Kidney epithelial cell (primary cell): ENCODE results near the gene CREB5. TPM values are rescaled to one million over a fixed set of nuclear protein-coding genes. Genes with fewer than 3 reads are reported as not detected.

Experiments used
- DNase-seq: peaks from one replicate; pipeline ENCODE4 v3.0.0-alpha.2; 2010; ENCODE audit warnings: low read depth
- H3K27me3 ChIP-seq: 2 replicates; pipeline ENCODE4 v1.6.0; 2011; ENCODE audit warnings: low read length; ENCODE audit not compliant: control insufficient read depth, insufficient read depth
- H3K36me3 ChIP-seq: 2 replicates; pipeline ENCODE4 v1.5.1; 2011; ENCODE audit warnings: low read length; ENCODE audit not compliant: control insufficient read depth, insufficient read depth
- H3K4me3 ChIP-seq: 2 replicates; pipeline ENCODE4 v1.5.1; 2011; ENCODE audit warnings: low read depth, mild to moderate bottlenecking, control low read depth, low read length
- CTCF ChIP-seq: IDR thresholded peaks from 2 replicates; pipeline ENCODE4 v1.5.1; 2011; ENCODE audit warnings: mild to moderate bottlenecking, moderate library complexity, low read length, control low read depth, inconsistent platforms; ENCODE audit not compliant: insufficient read depth, poor library complexity, severe bottlenecking
- total RNA-seq: library from RNA; depleted of rRNA; stranded (reverse); fragments of >200 nt; gene quantifications from 2 replicates; pipeline ENCODE4 v1.2.3, GENCODE V29; 2015

CREB5 gene
- total RNA-seq, 1 donor from 2014 or later = 27.9 TPM

GRCh38 chr7:28758186-28758585 lies 345.9 kb downstream of the CREB5 start:
- Histone ChIP-seq H3K36me3 (no peaks in the 10 kb centered on the region), H3K27me3 (no peaks in the 10 kb centered on the region), H3K4me3 (no peak overlapping the region)
- DNase-seq = no peak
- no peak for TF ChIP-seq CTCF

GRCh38 chr7:28759475-28759971 lies 347.2 kb downstream of the CREB5 start:
- DNase-seq = no peak
- no peak for TF ChIP-seq CTCF
- no peaks in the 10 kb centered on the region for H3K36me3 ChIP-seq
- no peaks in the 10 kb centered on the region for H3K27me3 ChIP-seq
- no peak overlapping the region for H3K4me3 ChIP-seq

GRCh38 chr7:28761505-28761904 lies 349.2 kb downstream of the CREB5 start:
- Histone ChIP-seq H3K4me3 (no peak overlapping the region), H3K27me3 (no peaks in the 10 kb centered on the region), H3K36me3 (no peaks in the 10 kb centered on the region)
- no peak for DNase-seq
- TF ChIP-seq CTCF = no peak

GRCh38 chr7:28762651-28763050 lies 350.3 kb downstream of the CREB5 start:
- H3K27me3 ChIP-seq = no peaks in the 10 kb centered on the region
- TF ChIP-seq CTCF = no peak
- DNase-seq = no peak
- H3K4me3 ChIP-seq = no peak overlapping the region
- H3K36me3 ChIP-seq = no peaks in the 10 kb centered on the region

- Histone ChIP-seq H3K27me3 (no peaks in the 10 kb centered on the region), H3K36me3 (no peaks in the 10 kb centered on the region), H3K4me3 (no peak overlapping the region)
- no peak for DNase-seq
- TF ChIP-seq CTCF = no peak
Observed at GRCh38 chr7:28766359-28766758, 354.0 kb downstream of the CREB5 start.

- H3K36me3 ChIP-seq = no peaks in the 10 kb centered on the region
- no peak overlapping the region for H3K4me3 ChIP-seq
- no peak for DNase-seq
- no peaks in the 10 kb centered on the region for H3K27me3 ChIP-seq
- TF ChIP-seq CTCF = no peak
Observed at GRCh38 chr7:28767356-28767755, 355.0 kb downstream of the CREB5 start.
